ENCODE data around the gene INSYN2A.

INSYN2A gene

GRCh38 chr10:127154831-127155620 is 41.4 kb downstream of the INSYN2A start:
- DNase-seq (ENCODE audit: low read depth, low spot score), result no peak

GRCh38 chr10:127153181-127153580 is 43.2 kb downstream of the INSYN2A start:
- DNase-seq (ENCODE audit: low read depth, low spot score), result no peak

GRCh38 chr10:127151981-127152699 is 44.3 kb downstream of the INSYN2A start:
- DNase-seq (ENCODE audit: low read depth, low spot score), result no peak

- no peak for DNase-seq (ENCODE audit: low read depth, low spot score)
Observed at GRCh38 chr10:127151541-127151940, 44.9 kb downstream of the INSYN2A start.

- no peak for DNase-seq (ENCODE audit: low read depth, low spot score)
Observed at GRCh38 chr10:127150136-127150535, 46.3 kb downstream of the INSYN2A start.

GRCh38 chr10:127149501-127150081 is 46.8 kb downstream of the INSYN2A start:
- DNase-seq (ENCODE audit: low read depth, low spot score), result no peak

GRCh38 chr10:127148933-127149220 is 47.5 kb downstream of the INSYN2A start:
- DNase-seq (ENCODE audit: low read depth, low spot score), result no peak

GRCh38 chr10:127148066-127148932 is 48.1 kb downstream of the INSYN2A start:
- DNase-seq (ENCODE audit: low read depth, low spot score), result no peak

GRCh38 chr10:127146661-127147060 is 49.7 kb downstream of the INSYN2A start:
- DNase-seq (ENCODE audit: low read depth, low spot score), result no peak

Data from activated CD4-positive, CD25-positive, alpha-beta regulatory T cell treated with anti-CD3 and anti-CD28 coated beads, Interleukin-2, amount 50 U/mL, for 16 hours (primary cell).